ENCODE results near the gene AKT3.
"Not testable (repeated sequence)": the region's sequence is repeated elsewhere in the genome, so short reads cannot be mapped to it uniquely, and the experiment has no call there.

AKT3 gene

DNA sequence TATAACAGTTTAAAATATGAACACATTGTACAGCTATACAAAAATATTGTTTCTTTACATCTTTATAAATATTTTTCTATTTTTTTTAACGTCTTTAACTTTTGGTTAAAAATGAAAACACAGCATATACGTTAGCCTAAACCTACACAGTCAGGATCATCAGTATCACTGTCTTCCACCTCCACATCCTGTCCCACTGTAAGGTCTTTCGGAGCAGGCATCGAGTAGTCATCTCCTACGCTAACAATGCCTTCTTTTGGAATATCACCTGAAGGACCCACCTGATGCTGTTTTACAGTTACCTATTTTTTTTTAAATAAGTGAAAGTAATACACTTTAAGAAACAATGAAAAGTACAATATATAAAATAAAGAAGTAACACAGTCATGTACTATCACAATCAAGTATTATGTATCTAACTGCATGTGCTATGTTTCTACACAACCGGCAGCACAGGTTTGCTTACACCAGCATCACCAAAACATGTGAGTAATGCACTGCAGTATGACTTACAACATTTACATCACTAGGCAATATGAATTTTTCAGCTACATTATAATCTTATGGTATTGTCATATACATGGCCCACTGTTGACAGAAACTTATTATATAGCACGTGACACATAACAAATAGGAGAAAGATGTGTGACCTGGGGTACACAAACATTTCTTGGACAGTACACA, 254.4 kb downstream of the AKT3 start:
- DNase-seq = no peak

DNA sequence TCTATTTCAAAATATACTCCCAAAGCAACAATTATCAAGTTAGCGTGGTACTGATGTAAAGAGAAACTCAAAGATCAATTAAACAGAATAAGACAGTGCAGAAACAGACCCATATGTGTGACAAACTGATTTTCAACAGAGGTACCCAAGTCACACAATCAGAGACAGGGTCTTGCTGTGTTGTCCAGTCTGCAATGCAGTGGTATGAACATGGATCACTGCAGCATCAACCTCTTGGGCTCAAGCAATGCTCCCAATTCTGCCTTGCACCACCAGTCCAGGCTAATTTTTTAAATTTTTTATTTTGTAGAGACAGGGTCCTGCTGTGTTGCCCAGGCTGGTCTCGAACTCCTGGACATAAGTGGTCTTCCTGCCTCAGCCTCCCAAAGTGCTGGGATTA, 255.6 kb downstream of the AKT3 start:
- DNase-seq = no peak

DNA sequence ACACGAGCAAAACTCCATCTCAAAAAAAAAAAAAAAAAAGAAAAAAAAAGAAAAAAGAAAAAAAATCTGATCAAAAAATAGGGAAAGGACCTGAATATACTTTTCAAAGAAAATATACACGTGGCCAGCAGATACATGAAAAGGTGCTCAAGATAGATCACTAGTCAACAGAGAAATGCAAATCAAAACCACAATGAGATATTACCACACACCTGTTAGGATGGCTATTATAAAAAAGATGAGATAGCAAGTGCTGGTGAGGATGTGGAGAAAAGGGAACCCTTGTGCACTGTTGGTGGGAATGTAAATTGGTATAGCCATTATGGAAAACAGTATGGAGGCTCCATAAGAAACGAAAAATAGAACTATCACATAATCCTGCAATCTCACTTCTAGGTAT, 260.8 kb downstream of the AKT3 start:
- not testable (repeated sequence) for DNase-seq

DNA sequence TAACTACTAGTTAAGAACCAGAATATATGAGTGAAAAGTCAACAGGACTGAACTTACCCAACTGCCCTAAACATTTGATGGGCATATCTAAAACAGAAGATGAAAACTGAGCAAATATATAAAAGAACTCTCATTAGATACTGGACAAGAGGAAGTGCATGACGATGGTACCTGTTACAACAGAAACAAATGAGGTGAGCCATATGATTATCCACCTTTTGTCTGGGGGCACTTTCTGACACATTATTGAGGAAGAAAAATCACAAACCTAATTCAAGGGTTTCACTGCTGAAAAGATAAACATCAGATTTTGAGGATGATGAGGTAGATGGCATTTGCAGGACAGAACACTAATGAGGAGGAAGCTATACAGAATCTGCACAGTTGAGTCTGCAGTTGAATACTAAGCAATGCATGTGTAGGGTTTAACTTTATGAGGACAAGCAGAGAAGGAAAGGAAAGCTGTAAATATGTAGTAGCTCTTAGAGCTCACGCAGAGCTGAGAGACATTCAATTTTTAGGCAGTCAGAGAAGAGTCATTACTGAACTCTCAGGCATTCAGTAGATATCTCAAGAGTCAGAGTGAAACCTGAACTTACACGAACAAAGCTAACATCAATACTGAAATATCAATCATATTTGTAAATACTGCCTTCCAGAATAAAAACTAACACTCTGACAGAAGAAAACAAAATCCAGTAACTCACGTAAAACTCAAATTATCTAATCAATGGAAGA, 262.1 kb downstream of the AKT3 start:
- no peak for DNase-seq

DNA sequence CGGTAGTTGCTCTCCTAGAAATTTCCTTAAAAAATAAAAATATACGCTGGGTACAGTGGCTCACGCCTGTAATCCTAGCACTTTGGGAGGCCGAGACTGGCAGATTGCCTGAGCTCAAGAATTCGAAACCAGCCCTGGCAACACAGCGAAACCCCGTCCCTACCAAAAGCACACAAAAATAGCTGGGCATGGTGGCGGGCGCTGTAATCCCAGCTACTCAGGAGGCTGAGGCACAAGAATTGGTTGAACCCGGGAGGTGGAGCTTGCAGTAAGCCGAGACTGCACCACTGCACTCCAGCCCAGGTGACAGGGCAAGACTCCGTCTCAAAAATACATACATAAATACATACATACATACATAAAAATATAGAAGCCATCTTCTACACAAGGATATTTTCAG, 262.8 kb downstream of the AKT3 start:
- DNase-seq = peak; percentile 17

DNA sequence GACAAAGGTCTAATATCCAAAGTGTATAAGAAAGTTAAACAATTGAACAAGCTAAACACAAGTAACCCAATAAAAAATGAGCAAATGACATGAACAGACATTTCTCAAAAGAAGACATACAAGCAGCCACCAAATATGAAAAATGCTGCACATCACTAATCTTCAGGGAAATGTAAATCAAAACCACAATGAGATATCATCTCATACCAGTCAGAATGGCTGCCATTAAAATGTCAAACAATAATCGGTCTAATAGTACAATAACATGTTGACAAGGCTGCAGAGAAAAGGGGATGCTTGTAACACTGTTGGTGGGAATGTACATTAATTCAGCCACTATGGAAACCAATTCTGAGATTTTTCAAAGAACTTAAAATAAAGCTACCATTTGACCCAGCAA, 264.1 kb downstream of the AKT3 start:
- no peak for DNase-seq

DNA sequence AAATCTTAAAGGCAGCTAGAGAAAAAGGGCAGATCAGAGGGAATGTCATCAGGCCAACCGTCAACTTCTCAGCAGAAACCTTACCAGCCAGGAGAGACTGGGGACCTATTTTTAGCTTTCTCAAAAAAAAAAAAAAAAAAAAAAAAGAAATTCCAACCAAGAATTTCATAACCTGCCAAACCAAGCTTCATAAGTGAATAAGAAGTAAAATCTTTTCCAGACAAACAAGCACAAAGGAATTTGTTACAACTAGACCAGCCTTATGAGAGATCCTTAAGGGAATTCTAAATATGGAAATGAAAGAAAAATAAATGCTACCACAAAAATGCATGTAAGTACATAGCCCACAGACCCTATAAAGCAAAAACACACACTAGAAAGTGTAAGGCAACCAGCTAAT, 267.7 kb downstream of the AKT3 start:
- no peak for DNase-seq

DNA sequence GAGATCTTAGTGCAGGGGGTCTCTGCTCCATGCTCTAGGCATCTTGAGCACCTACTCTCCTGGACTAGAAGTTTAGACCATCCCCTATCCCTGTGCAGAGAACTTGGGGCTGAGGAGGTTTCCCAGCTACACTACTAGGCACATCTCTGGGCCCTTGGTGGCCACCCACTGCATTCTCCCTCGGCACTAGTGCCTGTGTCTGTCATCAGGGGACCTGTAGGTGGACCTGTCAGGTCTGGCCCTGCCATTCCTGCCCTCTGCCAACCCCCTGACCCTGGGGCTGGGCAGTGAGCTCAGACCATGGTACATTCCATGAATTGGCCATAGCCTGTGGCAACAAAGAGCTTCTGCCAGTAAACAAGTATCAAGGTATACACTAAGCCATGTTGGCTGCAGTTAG, 269.1 kb downstream of the AKT3 start:
- no peak for DNase-seq

DNA sequence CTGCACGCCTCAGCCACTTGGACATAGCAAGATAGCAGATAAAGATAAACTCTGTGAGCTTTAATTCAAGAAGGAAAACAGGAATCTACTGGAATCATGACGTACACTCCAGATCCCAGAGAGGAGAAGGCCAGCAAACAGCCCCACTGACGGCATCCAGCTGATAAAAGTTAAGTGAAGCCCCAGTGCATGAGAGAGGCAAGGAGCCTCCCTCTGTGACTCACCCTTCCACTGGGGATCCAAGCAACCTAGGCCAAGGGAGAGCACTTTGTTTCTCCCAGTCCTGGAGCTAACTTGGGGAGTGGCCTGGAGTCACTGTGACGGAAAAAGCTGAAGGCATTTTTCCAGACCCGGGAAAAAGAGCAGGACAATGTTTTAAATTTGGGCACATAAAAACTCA, 270.0 kb downstream of the AKT3 start:
- no peak for DNase-seq

DNA sequence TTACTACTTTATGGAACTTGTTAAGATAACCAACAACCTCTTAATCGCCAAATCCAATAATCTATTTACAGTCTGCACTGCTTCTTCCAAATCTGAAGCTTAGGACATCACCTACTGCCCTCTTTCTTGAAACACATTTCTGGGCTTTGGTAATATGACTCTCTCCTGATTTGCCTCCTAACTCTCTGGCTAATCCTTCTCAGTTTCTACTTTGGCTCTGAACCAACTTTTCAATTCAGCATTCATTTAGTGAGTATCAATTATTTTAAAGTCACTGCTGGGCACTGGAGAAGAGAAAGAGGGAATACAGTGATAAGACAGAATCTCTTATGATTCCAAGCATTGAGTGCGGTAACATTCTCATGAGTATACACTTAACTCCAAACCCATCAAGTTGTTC, 275.0 kb downstream of the AKT3 start:
- no peak for DNase-seq

DNA sequence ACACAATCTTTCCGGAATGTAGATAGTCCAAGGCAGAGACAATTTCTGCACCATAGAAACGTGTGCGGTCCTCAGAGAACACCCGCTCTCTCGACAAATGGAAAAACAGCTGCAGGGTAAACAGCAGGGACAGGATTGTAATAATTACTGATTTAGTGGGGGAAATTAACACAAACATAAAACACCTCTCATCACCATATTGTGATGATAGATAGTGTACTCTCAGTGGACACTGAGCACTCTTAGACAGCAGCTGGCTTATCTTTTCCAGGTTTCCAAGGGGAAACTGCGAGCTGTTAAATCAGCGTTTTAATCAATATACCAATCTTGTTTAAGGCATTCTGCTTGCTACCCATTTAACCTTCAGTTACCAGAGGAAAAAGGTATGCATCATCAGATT, 277.1 kb downstream of the AKT3 start:
- no peak for DNase-seq

DNA sequence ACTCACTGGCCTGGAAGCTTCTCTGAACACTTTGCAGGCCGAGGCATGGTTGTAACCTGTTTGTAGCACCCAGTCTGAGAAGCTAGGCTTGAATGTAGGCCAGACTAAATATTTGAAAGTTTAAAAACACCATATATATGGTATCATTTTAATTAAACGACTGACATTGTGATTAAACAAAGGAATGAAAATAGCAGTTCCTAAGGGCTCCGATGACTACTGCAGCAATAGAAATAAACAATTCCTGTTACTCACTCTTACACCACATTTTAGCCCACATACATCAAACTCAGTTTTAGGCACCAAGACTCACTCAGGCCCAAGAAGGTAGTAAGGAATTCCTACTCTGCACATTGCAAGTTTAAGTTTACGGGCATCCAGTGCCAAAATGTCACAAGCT, 281.2 kb downstream of the AKT3 start:
- no peak for DNase-seq

DNA sequence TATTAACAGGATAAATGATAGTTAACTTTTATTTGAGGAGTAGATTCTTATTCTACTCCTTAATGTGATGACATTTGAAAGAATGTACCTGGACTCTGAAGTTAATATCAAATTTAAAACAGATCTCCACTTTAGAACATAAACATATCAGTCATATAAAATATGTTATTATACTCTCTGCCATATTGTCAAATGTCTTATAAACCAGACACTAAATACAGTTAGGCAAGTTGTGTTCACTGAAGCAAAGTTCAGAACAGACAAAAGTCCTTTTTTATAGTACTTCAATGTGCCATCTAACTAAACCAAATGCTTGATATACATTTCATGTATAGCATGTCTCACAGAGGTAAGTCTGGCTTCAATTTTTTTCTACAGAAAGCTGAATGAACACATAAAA, 285.2 kb downstream of the AKT3 start:
- DNase-seq = no peak

DNA sequence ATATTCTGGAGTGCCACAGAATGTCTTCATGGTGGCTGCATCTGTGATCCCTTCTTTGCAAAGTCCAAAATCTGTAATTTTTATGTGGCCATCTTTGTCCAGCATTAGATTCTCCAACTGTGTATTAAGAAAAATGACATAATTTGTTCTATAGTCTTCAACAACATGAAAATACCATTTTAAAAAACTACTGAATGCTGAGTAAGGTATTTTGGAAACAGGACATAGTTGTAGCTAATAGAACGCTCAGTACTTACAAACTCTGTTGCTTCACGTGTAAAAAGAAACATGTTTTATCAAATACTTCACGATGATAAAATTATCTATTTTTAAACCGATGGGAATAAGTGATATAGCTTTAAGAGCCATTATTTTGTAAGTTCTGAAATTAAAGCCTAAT, 286.3 kb downstream of the AKT3 start:
- DNase-seq = no peak

DNA sequence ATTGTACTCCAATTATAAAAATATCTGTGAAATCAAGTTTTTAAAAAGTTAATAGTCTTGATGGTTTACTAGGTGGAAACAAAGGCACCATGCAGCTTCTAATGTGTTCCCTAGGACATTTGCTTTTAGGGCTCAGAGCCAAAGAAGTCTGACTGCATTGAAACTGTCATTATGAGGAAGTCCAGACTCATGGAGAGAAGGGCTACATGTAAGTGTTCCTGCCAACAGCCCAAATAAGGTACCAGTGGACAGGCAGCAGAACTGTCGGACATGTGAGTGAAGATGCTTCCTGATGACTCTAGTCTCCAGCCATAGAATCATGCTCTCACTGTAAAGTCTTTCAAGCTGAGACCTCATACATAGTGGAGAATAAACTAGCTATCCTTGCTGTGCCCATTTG, 287.6 kb downstream of the AKT3 start:
- DNase-seq = no peak

DNA sequence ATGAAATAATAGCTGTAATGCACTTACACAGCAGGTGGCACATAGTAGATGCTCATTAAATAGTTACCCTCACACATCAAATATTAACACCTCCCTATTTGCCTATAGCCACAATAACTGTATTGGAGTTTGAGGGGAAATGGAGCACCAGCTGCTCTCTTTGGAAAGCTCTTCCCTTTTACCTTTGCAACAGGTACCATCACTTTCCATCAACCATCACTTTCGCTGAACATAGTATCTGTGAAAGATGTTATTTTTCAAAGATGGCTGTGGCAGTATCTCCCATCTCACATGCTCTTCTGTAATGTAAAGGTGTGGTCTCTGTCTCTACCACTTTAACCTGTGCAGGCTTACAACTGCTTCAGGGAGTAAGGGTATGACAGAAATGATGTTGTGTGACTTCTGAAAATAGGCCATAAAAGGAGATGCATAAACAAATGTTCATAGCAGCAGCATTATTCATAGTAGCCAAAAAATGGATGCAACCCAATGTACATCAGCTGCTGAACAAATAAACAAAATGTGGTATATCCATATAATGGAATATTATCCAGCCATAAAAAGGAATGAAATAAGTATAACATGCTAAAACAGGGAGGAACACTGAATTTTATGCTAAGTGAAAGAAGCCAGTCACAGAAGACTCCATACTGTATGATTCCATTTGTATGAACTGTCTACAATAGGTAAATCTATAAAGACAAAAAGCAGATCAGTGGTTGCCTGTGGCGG, 288.3 kb downstream of the AKT3 start:
- DNase-seq = no peak

DNA sequence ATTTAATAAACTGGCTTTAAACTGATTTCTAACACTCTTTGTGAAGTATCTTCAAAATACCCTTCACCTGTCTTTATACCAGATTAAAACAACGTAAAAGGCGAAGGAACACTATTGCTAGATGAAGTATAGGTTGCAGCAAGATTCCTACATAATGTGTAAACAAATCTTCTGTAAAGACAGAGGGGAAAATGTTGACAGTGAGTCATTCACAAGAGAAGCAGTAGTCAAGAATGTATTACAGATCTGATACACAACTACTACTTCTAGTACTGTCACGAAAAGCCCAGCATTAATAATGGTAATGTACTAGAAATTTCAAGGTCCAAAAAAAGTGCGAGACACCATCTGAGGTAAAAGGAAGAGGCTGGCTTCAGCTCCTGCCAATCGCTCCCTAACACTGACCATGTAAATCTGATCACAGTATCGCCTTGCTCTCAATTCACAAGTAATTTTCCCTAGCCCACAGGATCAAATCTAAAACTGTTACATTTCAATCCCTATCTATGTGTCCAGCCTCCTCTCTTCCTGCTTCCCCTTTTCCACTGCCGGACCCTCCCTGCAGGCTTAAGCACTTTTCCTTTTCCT, 290.4 kb downstream of the AKT3 start:
- DNase-seq = no peak

DNA sequence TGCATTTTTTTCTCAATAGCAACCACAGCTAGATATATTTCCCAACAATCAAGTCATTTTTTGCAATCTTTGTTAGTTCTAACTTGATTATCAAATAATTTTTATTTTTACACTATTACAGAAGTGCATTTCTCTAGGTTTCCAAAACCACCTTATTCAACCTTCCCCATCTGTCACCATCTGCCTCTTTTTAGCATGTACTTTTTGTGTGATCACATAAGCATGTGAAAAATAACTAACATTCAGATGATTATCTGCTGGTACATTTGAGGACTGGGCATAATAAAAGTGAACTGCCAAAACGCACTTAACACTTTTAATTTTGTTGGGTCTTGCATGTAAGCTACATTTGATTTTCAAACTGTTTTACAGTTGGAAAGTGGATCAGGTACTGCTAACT, 291.5 kb downstream of the AKT3 start:
- no peak for DNase-seq

DNA sequence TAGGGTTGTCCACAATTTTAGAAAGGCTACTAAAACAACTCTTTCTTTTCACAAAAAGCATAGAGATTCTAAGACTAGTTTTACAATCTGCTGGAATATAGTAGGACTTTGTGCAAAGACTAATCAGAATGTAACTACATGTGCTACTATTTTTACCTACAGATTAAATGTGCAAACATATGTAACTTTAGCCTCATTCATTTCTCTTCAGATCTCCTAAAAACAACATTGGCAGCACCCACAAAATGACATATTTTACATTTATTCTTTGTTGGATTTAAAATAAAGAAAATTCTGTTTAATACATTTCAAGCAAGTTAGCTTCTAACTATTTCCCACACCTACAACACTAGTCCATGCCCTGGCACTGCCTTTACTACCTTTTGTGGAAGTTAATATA, 292.2 kb downstream of the AKT3 start:
- DNase-seq = no peak

DNA sequence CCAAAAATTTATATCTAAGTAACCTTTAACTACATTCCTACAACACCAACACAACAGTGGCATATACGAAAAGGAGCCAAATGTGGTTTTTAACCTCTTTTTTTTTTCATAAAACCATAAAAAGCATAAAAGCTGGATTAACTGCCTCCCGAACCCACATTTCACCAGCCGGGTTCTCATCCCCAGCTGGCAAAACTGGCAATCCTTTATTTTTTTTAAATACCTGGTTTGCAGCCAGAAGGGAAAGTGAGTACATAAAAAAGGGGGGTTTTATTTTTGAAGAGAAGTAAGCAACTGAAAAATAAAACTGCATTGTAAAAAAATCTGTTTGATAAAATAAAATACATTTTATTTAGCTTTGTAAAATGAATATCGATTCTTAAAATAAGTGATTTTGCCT, 295.4 kb downstream of the AKT3 start:
- no peak for DNase-seq

DNA sequence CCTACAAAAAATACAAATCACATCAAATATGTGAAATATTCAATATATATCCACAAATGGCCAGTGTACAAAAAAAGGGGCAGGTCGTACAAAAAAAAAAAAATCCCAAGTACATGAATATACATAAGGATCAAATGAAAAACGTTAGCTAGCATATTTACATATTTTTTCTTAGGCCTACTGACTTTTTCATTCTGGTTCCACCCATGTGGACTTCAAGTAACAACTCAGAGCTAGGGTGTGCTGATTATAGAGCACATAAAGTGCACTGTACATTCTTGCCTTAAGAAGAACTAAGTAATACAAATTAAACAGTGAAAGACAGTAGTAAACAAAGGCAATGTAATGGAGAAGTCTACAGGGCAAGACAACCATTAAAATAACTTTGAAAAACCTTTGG, 297.0 kb downstream of the AKT3 start:
- no peak for DNase-seq

DNA sequence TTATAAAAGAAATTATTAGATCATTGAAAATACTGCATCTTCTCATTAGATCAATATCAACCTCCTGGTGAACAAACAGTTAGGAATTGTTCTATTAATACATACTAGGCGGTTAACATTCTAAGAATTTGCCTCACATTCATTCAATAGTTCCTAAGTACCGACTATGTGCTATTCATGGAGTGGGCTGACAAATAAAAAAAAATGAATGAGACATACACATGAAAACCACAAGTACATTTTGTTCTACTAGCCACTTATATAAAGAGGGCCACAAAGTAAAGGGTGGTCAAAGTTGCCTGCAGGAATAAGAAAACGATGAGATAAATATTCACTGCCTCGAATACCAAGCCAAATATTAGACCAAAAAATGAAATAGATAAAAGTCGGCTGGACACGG, 299.8 kb downstream of the AKT3 start:
- DNase-seq = no peak

DNA sequence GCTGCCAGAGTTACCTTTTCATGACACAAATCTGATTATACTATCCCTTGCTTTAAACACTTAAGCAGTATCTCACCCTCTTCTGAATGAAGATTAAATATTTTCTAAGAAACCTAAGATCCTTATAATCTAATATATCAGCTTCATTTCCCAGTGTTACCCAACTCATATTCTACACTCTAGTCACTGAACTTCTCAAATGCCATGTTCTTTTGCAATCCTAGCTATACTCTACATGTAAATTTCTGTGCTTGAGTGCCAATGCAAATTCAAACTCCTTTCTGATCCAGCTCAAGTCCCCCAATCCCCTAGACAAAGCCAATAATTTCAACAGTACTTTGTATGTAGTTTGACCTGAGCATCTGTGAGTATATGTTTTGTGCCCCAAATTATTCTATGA, 300.3 kb downstream of the AKT3 start:
- no peak for DNase-seq

DNA sequence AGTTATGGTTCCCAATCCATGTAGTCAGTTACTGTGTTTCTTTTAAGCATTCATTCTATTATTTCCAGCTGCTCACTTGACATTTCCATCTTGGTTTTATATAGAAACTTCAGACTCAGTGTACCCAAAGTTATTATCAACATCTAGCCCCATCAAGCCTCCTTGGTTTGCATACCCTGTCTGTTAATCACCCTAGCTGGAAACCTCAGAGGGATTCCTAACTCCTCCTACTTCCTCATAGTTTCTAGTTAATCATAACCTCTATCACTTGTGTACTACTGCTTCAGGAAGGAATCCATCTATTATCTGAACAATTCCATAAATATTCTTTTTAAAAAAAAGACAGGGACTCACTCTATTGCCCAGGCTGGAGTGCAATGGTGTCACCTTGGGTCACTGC, 300.9 kb downstream of the AKT3 start:
- DNase-seq = no peak
